Common myeloid progenitor, CD34-positive (primary cell): ENCODE results near the gene UTP25.
"Not testable (repeated sequence)": the region's sequence is repeated elsewhere in the genome, so short reads cannot be mapped to it uniquely, and the experiment has no call there.

Source experiments
- CTCF ChIA-PET: fragments of 350-600 bp; sonication (Branson Sonifier 250); formaldehyde crosslinking; loops from one replicate; lab custom pipeline; 2021; ENCODE audit warnings: antibody characterized with exemption; lab: Charles Lee
- POLR2A ChIA-PET: fragments of 350-600 bp; sonication (Branson Sonifier 250); formaldehyde crosslinking; loops from one replicate; lab custom pipeline; 2021; ENCODE audit warnings: antibody characterized with exemption; lab: Charles Lee
- DNase-seq, 3 donors: peaks; one replicate each; pipeline versions ENCODE4 v3.0.0 to v3.0.0-alpha.2; 2013
- H3K27ac ChIP-seq, 2 experiments: 1 replicate in 1 of 2; 2 replicates in 1 of 2; pipeline ENCODE4 v1.7.0; 2013; ENCODE audit warnings: inconsistent platforms in 2 of 2, low read length in 2 of 2, mild to moderate bottlenecking in 2 of 2, low read depth in 1 of 2, moderate library complexity in 1 of 2; ENCODE audit not compliant: severe bottlenecking in 2 of 2, insufficient read depth in 1 of 2, poor library complexity in 1 of 2
- H3K27me3 ChIP-seq, 5 experiments: replicated peaks in 2 of 5; 1 replicate in 3 of 5; 2 replicates in 2 of 5; pipeline versions ENCODE4 v1.6.1 to v1.7.0; 2013; ENCODE audit warnings: low read length in 4 of 5, mild to moderate bottlenecking in 2 of 5, moderate library complexity in 2 of 5, inconsistent platforms in 1 of 5; ENCODE audit not compliant: insufficient read depth in 5 of 5, control insufficient read depth in 4 of 5
- H3K36me3 ChIP-seq, 4 experiments: 1 replicate in 2 of 4; 2 replicates in 2 of 4; pipeline versions ENCODE4 v1.6.1 to v1.7.0; 2013; ENCODE audit warnings: low read length in 3 of 4, control low read depth in 1 of 4, mild to moderate bottlenecking in 1 of 4; ENCODE audit not compliant: control insufficient read depth in 4 of 4, insufficient read depth in 4 of 4
- H3K4me1 ChIP-seq, 4 experiments: 1 replicate in 3 of 4; 2 replicates in 1 of 4; pipeline versions ENCODE4 v1.6.1 to v1.7.1; 2013; ENCODE audit warnings: low read length in 3 of 4, mild to moderate bottlenecking in 3 of 4, control low read depth in 1 of 4, inconsistent platforms in 1 of 4, moderate library complexity in 1 of 4; ENCODE audit not compliant: control insufficient read depth in 4 of 4, insufficient read depth in 4 of 4; ENCODE audit errors: control extremely low read depth in 1 of 4
- H3K4me3 ChIP-seq, 7 experiments: 1 replicate in 4 of 7; 2 replicates in 3 of 7; pipeline versions ENCODE4 v1.5.1 to v1.7.0; 2013; ENCODE audit warnings: mild to moderate bottlenecking in 7 of 7, low read length in 6 of 7, moderate library complexity in 6 of 7, inconsistent platforms in 2 of 7, low read depth in 2 of 7, control low read depth in 1 of 7; ENCODE audit not compliant: insufficient read depth in 4 of 7, control insufficient read depth in 1 of 7; ENCODE audit errors: extremely low read depth in 1 of 7
- H3K9me3 ChIP-seq, 5 experiments: 1 replicate in 4 of 5; 2 replicates in 1 of 5; pipeline versions ENCODE4 v1.6.1 to v1.7.1; 2013; ENCODE audit warnings: low read length in 4 of 5, mild to moderate bottlenecking in 2 of 5, inconsistent platforms in 1 of 5, low read depth in 1 of 5, moderate library complexity in 1 of 5; ENCODE audit not compliant: control insufficient read depth in 4 of 5, insufficient read depth in 2 of 5; ENCODE audit errors: control extremely low read depth in 1 of 5
- WGBS: methylation state at CpG from one replicate; pipeline ENCODE4 v1.1.5; 2013; ENCODE audit not compliant: insufficient coverage; 5-methylcytosine and 5-hydroxymethylcytosine counted together

Gene UTP25

DNA sequence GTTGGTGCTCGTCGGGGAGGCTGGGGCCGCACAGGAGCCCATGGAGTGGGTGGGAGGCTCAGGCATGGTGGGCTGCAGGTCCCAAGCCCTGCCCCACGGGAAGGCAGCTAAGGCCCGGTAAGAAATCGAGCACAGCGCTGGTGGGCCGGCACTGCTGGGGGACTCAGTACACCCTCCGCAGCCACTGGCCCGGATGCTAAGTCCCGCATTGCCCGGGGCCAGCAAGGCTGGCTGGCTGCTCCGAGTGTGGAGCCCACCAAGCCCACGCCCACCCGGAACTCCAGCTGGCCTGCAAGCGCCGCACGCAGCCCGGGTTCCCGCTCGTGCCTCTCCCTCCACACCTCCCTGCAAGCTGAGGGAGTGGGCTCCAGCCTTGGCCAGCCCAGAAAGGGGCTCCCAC is 71.1 kb downstream of the UTP25 start:
- CTCF ChIA-PET: interaction anchor here (1.8 kb wide), 1 partner anchor 13 kb away, joined by 5 read pairs; no protein-coding TSS in a partner anchor
- not testable (repeated sequence) for DNase-seq

DNA sequence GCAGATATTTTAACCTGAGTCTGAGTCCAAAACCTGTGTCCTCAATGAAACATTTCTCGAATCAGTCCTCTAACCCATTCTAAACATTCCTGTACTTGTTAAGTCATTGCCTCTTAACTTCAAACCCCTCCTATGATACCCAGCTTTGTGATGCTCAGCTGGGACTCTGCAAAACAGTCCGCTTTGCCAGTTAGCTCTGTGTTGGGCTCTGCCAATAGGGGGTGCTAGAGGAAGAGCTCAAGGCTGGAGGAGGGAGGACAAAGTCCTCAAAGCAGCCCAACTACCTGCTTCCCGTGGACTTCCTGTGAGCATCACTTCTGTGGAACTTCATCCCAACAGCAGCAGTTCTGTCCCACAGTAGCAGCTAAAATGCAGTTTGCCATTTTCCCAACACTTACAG is 72.2 kb downstream of the UTP25 start:
- no peaks in the 10 kb centered on the region for H3K4me1 ChIP-seq
- H3K27ac ChIP-seq: no peak overlapping the region
- no peaks in the 10 kb centered on the region for H3K36me3 ChIP-seq
- POLR2A ChIA-PET: no interaction called here
- H3K27me3 ChIP-seq: peaks cover 0 to 12% (median 0%) of the 10 kb centered on the region in 5 experiments
- H3K4me3 ChIP-seq: no peak overlapping the region
- CTCF ChIA-PET: interaction anchor here (1.1 kb wide), 1 partner anchor 13 kb away, joined by 3 read pairs; no protein-coding TSS in a partner anchor
- WGBS: 75% methylated on average over 1 of the region's 3 CpGs
- H3K9me3 ChIP-seq: no peaks in the 10 kb centered on the region
- DNase-seq: peak in 1 of 3 donors; percentile 5

More for the DNA sequence above, 71.1 kb downstream of the UTP25 start:
- H3K9me3 ChIP-seq, POLR2A ChIA-PET, H3K4me1 ChIP-seq, H3K27ac ChIP-seq, H3K36me3 ChIP-seq, H3K4me3 ChIP-seq: not testable (repeated sequence)
- 98% methylated on average over 10 of the region's 21 CpGs for WGBS
- peaks cover 0 to 14% (median 0%) of the 10 kb centered on the region in 5 experiments for H3K27me3 ChIP-seq

DNA sequence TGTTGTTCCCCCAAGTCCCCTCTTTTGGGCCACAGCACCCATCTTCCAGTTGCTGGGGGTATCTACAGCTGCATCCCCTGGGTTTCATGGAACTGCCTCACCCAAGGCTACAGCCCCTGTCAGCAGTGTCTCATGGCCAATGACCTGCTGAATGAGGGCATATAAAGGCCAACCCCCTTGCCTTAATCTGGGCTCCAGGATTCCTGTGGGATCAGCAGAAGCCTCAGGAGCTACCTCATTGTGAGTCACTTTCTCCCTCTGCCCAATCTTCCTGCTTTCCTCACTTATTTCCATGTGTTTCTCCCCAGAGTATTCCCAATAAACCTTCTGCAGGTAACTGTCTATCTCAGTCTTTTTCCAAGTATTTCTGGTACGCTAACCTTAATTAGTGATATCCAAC is 73.0 kb downstream of the UTP25 start:
- H3K27ac ChIP-seq: no peak overlapping the region
- no peak for DNase-seq
- ChIA-PET POLR2A (no interaction called here), CTCF (interaction anchor here (1.1 to 1.2 kb wide), 2 partner anchors 12 to 96 kb away, joined by 3 to 4 read pairs; no protein-coding TSS in a partner anchor)
- H3K36me3 ChIP-seq: no peaks in the 10 kb centered on the region
- H3K4me1 ChIP-seq: no peaks in the 10 kb centered on the region
- peaks cover 0 to 12% (median 0%) of the 10 kb centered on the region in 5 experiments for H3K27me3 ChIP-seq
- no peaks in the 10 kb centered on the region for H3K9me3 ChIP-seq
- 100% methylated on average over 1 of the region's 1 CpG for WGBS
- no peak overlapping the region for H3K4me3 ChIP-seq

DNA sequence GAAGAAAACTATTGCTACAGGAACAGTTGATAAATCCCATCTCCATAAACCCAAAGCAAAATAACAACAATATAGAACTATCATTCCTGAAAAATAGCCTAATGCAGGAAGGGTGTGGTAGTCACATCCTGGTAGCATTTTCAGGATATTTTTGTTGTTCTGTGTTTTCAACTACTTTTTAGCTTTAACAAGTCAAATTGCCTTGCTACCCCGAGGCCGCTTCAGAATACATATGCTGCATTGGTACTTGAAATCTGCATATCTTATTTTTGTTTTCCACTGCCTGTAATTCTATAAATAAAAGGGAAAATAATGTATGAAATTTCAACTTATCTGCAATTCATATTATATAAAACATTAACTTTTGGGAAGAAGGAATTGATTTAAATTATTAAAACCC is 73.4 kb downstream of the UTP25 start:
- no peak overlapping the region for H3K27ac ChIP-seq
- no CpG with 5 or more reads among the region's 2 CpGs for WGBS
- CTCF ChIA-PET: interaction anchor here (1.2 kb wide), 1 partner anchor 95 kb away, joined by 4 read pairs; no protein-coding TSS in a partner anchor

DNA sequence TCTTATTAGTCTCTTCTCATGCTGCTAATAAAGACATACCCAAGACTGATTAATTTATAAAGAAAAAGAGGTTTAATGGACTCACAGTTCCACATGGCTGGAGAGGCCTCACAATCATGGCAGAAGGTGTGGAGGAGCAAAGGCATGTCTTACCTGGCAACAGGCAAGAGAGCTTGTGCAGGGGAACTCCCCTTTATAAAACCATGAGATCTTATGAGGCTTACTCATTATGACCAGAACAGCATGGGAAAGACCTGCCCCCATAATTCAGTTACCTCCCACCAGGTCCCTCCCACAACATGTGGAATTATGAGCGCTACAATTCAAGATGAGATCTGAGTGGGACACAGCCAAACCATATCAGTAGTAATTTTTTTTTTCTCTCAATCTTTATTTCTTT is 77.0 kb downstream of the UTP25 start:
- H3K27me3 ChIP-seq, POLR2A ChIA-PET, H3K9me3 ChIP-seq, H3K4me3 ChIP-seq, H3K27ac ChIP-seq, CTCF ChIA-PET, H3K4me1 ChIP-seq, H3K36me3 ChIP-seq, DNase-seq: not testable (repeated sequence)
- 100% methylated on average over 1 of the region's 1 CpG for WGBS

More for the DNA sequence above, 73.4 kb downstream of the UTP25 start:
- Histone ChIP-seq H3K4me1 (no peaks in the 10 kb centered on the region), H3K4me3 (no peak overlapping the region), H3K9me3 (no peaks in the 10 kb centered on the region), H3K36me3 (no peaks in the 10 kb centered on the region), H3K27me3 (peaks cover 0 to 8% (median 0%) of the 10 kb centered on the region in 5 experiments)
- no peak for DNase-seq
- POLR2A ChIA-PET: no interaction called here
